Stomach (tissue), 9 donors: ENCODE results near the gene FARSB. TPM values are rescaled to one million over a fixed set of nuclear protein-coding genes. Genes with fewer than 3 reads are reported as not detected.

ENCODE experiments used
- DNase-seq, 2 donors: peaks; one replicate each; pipeline versions ENCODE4 v3.0.0 to v3.0.0-alpha.2; 2013 to 2019
- H3K27ac ChIP-seq, 5 donors: fragments of 200-600 bp in 4 of 5; sonication (generic) in 4 of 5; one replicate each; pipeline ENCODE4 v1.5.1; 2013 to 2019; ENCODE audit warnings: mild to moderate bottlenecking in 1 of 5, moderate library complexity in 1 of 5
- H3K27me3 ChIP-seq, 3 donors: fragments of 200-600 bp; sonication (generic); one replicate each; pipeline ENCODE4 v1.5.1; 2017 to 2019; ENCODE audit warnings: mixed run types in 1 of 3
- H3K36me3 ChIP-seq, 4 donors: fragments of 200-600 bp; sonication (generic); 1 replicate in 3 of 4; 2 replicates in 1 of 4; pipeline ENCODE4 v1.5.1; 2016 to 2019
- H3K4me1 ChIP-seq, 4 donors: fragments of 200-600 bp; sonication (generic); one replicate each; pipeline ENCODE4 v1.5.1; 2016 to 2019
- H3K4me3 ChIP-seq, 4 donors: fragments of 200-600 bp; sonication (generic) in 3 of 4; one replicate each; pipeline ENCODE4 v1.5.1; 2016 to 2019; ENCODE audit warnings: mild to moderate bottlenecking in 1 of 4
- H3K9me3 ChIP-seq, 4 donors: fragments of 200-600 bp; sonication (generic); one replicate each; pipeline ENCODE4 v1.5.1; 2016 to 2019
- CTCF ChIP-seq, 7 experiments: fragments of 450-650 bp in 4 of 7; fragments of 200-600 bp in 3 of 7; sonication (generic) in 3 of 7; IDR thresholded peaks; one replicate each; pipeline ENCODE4 v1.5.1; 2016 to 2019; ENCODE audit warnings: antibody characterized with exemption in 7 of 7, control low read depth in 2 of 7, mild to moderate bottlenecking in 1 of 7
- EP300 ChIP-seq: sonication (generic); formaldehyde crosslinking; IDR thresholded peaks from one replicate; pipeline ENCODE4 v1.6.1; 2017; ENCODE audit warnings: antibody characterized with exemption
- POLR2A ChIP-seq, 4 donors: fragments of 450-650 bp; IDR thresholded peaks; one replicate each; pipeline ENCODE4 v1.6.1; 2016; ENCODE audit warnings: antibody characterized with exemption in 4 of 4, control low read depth in 2 of 4, mild to moderate bottlenecking in 1 of 4, moderate library complexity in 1 of 4
- POLR2AphosphoS5 ChIP-seq, 3 donors: sonication (generic); formaldehyde crosslinking; IDR thresholded peaks; one replicate each; pipeline ENCODE4 v1.6.1; 2016; ENCODE audit warnings: antibody characterized with exemption in 3 of 3
- WGBS, 5 donors: extraction: QIAGEN DNeasy Blood & Tissue Kit in 3 of 5; methylation state at CpG; one replicate each; pipeline versions ENCODE4 v1.1.5 to v1.1.7; 2013 to 2018; 5-methylcytosine and 5-hydroxymethylcytosine counted together
- intact Hi-C: fragments of 100-400 bp; cut with DNase I; formaldehyde crosslinking; loops from one replicate; pipeline ENCODE4 v1.15.1; 2023; ENCODE audit warnings: low total_unique reads
- polyA plus RNA-seq, 3 donors: library from polyadenylated mRNA; stranded (reverse); fragments of 200-250 nt; gene quantifications; one replicate each; pipeline ENCODE4 v1.2.3, GENCODE V29; 2013
- total RNA-seq, 5 donors: library from RNA; depleted of rRNA; stranded (reverse); fragments of >200 nt; gene quantifications; one replicate each; pipeline versions ENCODE4 v1.1.0 to v1.2.3, GENCODE V29; 2014 to 2016
- donor health status: healthy with polysubstance abuse.
- donor health status: Bipolar disorder and iron deficiency.
- donor health status: healthy.

Gene FARSB
- total and polyA plus RNA-seq, 8 donors, result 1.4 to 26.3 (median 13.8) TPM

GRCh38 chr2:222526480-222527277 is 129.2 kb downstream of the FARSB start:
- DNase-seq, result no peak
- no peaks in the 10 kb centered on the region for H3K27me3 ChIP-seq
- H3K27ac ChIP-seq, result no peak overlapping the region
- 85 to 94% (median 90%) methylated on average over 7 of the region's 7 CpGs for WGBS, 5 donors
- H3K9me3 ChIP-seq, result no peaks in the 10 kb centered on the region
- H3K4me3 ChIP-seq, result no peak overlapping the region
- TF ChIP-seq EP300 (no peak), POLR2A (IDR thresholded peaks at IDR 0.05) (no peak), POLR2AphosphoS5 (IDR thresholded peaks at IDR 0.05) (no peak), CTCF (IDR thresholded peaks at IDR 0.05) (no peak)
- peaks cover 0 to 25% (median 12%) of the 10 kb centered on the region in 4 donors for H3K36me3 ChIP-seq
- intact Hi-C loops, result no loop called here
- no peaks in the 10 kb centered on the region for H3K4me1 ChIP-seq

- peaks cover 0 to 25% (median 12%) of the 10 kb centered on the region in 4 donors for H3K36me3 ChIP-seq
- no peak overlapping the region for H3K27ac ChIP-seq
- H3K4me3 ChIP-seq, result no peak overlapping the region
- peak in 1 of 2 donors; percentile 5 for DNase-seq
- no peaks in the 10 kb centered on the region for H3K4me1 ChIP-seq
- 72 to 88% (median 83%) methylated on average over 5 of the region's 5 CpGs for WGBS, 5 donors
- H3K27me3 ChIP-seq, result no peaks in the 10 kb centered on the region
- intact Hi-C loops, result no loop called here
- TF ChIP-seq POLR2AphosphoS5 (IDR thresholded peaks at IDR 0.05) (no peak), EP300 (no peak), POLR2A (IDR thresholded peaks at IDR 0.05) (no peak), CTCF (IDR thresholded peaks at IDR 0.05) (no peak)
- no peaks in the 10 kb centered on the region for H3K9me3 ChIP-seq
Observed at GRCh38 chr2:222525811-222526210, 130.1 kb downstream of the FARSB start.

- no peak overlapping the region for H3K4me3 ChIP-seq
- no peaks in the 10 kb centered on the region for H3K9me3 ChIP-seq
- DNase-seq, result no peak
- no peak overlapping the region for H3K27ac ChIP-seq
- TF ChIP-seq POLR2A (IDR thresholded peaks at IDR 0.05), result no peak
- TF ChIP-seq CTCF (IDR thresholded peaks at IDR 0.05), result no peak
- TF ChIP-seq EP300, result no peak
- no peak for TF ChIP-seq POLR2AphosphoS5 (IDR thresholded peaks at IDR 0.05)
- 64 to 76% (median 73%) methylated on average over 4 of the region's 4 CpGs for WGBS, 5 donors
- peaks cover 0 to 5% (median 2%) of the 10 kb centered on the region in 4 donors for H3K4me1 ChIP-seq
- H3K27me3 ChIP-seq, result no peaks in the 10 kb centered on the region
- intact Hi-C loops, result no loop called here
- H3K36me3 ChIP-seq, result peaks cover 0 to 25% (median 12%) of the 10 kb centered on the region in 4 donors
Observed at GRCh38 chr2:222523783-222524544, 131.9 kb downstream of the FARSB start.

GRCh38 chr2:222522082-222522481 is 133.8 kb downstream of the FARSB start:
- TF ChIP-seq POLR2AphosphoS5 (IDR thresholded peaks at IDR 0.05) (no peak), CTCF (IDR thresholded peaks at IDR 0.05) (no peak), EP300 (no peak), POLR2A (IDR thresholded peaks at IDR 0.05) (no peak)
- WGBS, 5 donors, result 0 to 100% (median 96%) methylated on average over 1 of the region's 1 CpG
- intact Hi-C loops, result no loop called here
- H3K27me3 ChIP-seq, result no peaks in the 10 kb centered on the region
- no peak overlapping the region for H3K4me3 ChIP-seq
- DNase-seq, result no peak
- H3K36me3 ChIP-seq, result peaks cover 0 to 25% (median 12%) of the 10 kb centered on the region in 4 donors
- H3K27ac ChIP-seq, result no peak overlapping the region
- no peaks in the 10 kb centered on the region for H3K9me3 ChIP-seq
- H3K4me1 ChIP-seq, result peaks cover 0 to 14% (median 6%) of the 10 kb centered on the region in 4 donors
